Liver (tissue), 9 donors: ENCODE results near the gene STAT3. TPM values are rescaled to one million over a fixed set of nuclear protein-coding genes. Genes with fewer than 3 reads are reported as not detected.

Experiments used
- DNase-seq: peaks from one replicate; pipeline ENCODE4 v3.0.0-alpha.2; 2017; ENCODE audit warnings: low spot score
- H3K27ac ChIP-seq, 2 donors: one replicate each; pipeline ENCODE4 v1.7.0; 2013; ENCODE audit warnings: inconsistent platforms in 2 of 2, low read length in 2 of 2, control low read depth in 1 of 2, low read depth in 1 of 2, mild to moderate bottlenecking in 1 of 2
- H3K27me3 ChIP-seq, 4 donors: one replicate each; pipeline versions ENCODE4 v1.6.1 to v1.7.0; 2013; ENCODE audit warnings: low read length in 3 of 4, inconsistent platforms in 1 of 4, mild to moderate bottlenecking in 1 of 4, moderate library complexity in 1 of 4; ENCODE audit not compliant: control insufficient read depth in 4 of 4, insufficient read depth in 4 of 4
- H3K36me3 ChIP-seq, 4 donors: one replicate each; pipeline versions ENCODE4 v1.6.1 to v1.7.0; 2013; ENCODE audit warnings: low read length in 3 of 4, mild to moderate bottlenecking in 3 of 4, low read depth in 1 of 4, moderate library complexity in 1 of 4; ENCODE audit not compliant: control insufficient read depth in 4 of 4, insufficient read depth in 3 of 4
- H3K4me1 ChIP-seq, 4 donors: one replicate each; pipeline versions ENCODE4 v1.6.1 to v1.7.0; 2013; ENCODE audit warnings: low read length in 3 of 4, mild to moderate bottlenecking in 3 of 4, moderate library complexity in 1 of 4; ENCODE audit not compliant: control insufficient read depth in 4 of 4, insufficient read depth in 4 of 4
- H3K4me3 ChIP-seq, 3 donors: one replicate each; pipeline versions ENCODE4 v1.6.1 to v1.7.0; 2013; ENCODE audit warnings: low read length in 3 of 3, control low read depth in 1 of 3, low read depth in 1 of 3, mild to moderate bottlenecking in 1 of 3
- H3K9ac ChIP-seq, 2 donors: one replicate each; pipeline ENCODE4 v1.7.0; 2013; ENCODE audit warnings: low read length in 2 of 2, mild to moderate bottlenecking in 2 of 2, moderate library complexity in 2 of 2, control low read depth in 1 of 2, low read depth in 1 of 2
- H3K9me3 ChIP-seq, 4 donors: one replicate each; pipeline versions ENCODE4 v1.6.1 to v1.7.0; 2013; ENCODE audit warnings: low read length in 3 of 4; ENCODE audit not compliant: control insufficient read depth in 4 of 4
- CTCF ChIP-seq: fragments of 150-350 bp; IDR thresholded peaks from 2 replicates; pipeline ENCODE4 v1.5.1; 2017; ENCODE audit warnings: improper control_type of control experiment, low read depth, low read length; ENCODE audit not compliant: missing input control
- EGR1 ChIP-seq, 2 donors: IDR thresholded peaks; 2 replicates each; pipeline ENCODE4 v1.6.1; 2016 to 2018; ENCODE audit warnings: antibody characterized with exemption in 2 of 2, low read depth in 2 of 2
- FOXA1 ChIP-seq: IDR thresholded peaks from 2 replicates; pipeline ENCODE4 v1.6.1; 2016; ENCODE audit warnings: antibody characterized with exemption
- FOXA2 ChIP-seq: IDR thresholded peaks from 2 replicates; pipeline ENCODE4 v1.6.1; 2016; ENCODE audit warnings: antibody characterized with exemption
- GABPA ChIP-seq, 2 donors: IDR thresholded peaks in 1 of 2; conservative IDR thresholded peaks in 1 of 2; 2 replicates each; pipeline ENCODE4 v1.6.1; 2016; ENCODE audit warnings: antibody characterized with exemption in 2 of 2, mild to moderate bottlenecking in 1 of 2, moderate library complexity in 1 of 2
- HNF4A ChIP-seq, 2 donors: conservative IDR thresholded peaks; 2 replicates each; pipeline ENCODE4 v1.6.1; 2016; ENCODE audit warnings: antibody characterized with exemption in 2 of 2, mild to moderate bottlenecking in 2 of 2
- HNF4G ChIP-seq: IDR thresholded peaks from 2 replicates; pipeline ENCODE4 v1.6.1; 2016; ENCODE audit warnings: antibody characterized with exemption
- JUND ChIP-seq, 2 donors: IDR thresholded peaks; 2 replicates each; pipeline ENCODE4 v1.6.1; 2016; ENCODE audit warnings: antibody characterized with exemption in 2 of 2
- MAX ChIP-seq: IDR thresholded peaks from 2 replicates; pipeline ENCODE4 v1.6.1; 2016; ENCODE audit warnings: antibody characterized with exemption
- NR2F2 ChIP-seq: IDR thresholded peaks from 2 replicates; pipeline ENCODE4 v1.6.1; 2016; ENCODE audit warnings: antibody characterized with exemption
- RAD21 ChIP-seq, 2 donors: IDR thresholded peaks; 2 replicates each; pipeline ENCODE4 v1.6.1; 2016; ENCODE audit warnings: antibody characterized with exemption in 2 of 2, mild to moderate bottlenecking in 2 of 2
- RXRA ChIP-seq, 2 donors: IDR thresholded peaks; 2 replicates each; pipeline ENCODE4 v1.6.1; 2017 to 2018; ENCODE audit warnings: antibody characterized with exemption in 2 of 2, mild to moderate bottlenecking in 1 of 2
- SP1 ChIP-seq: IDR thresholded peaks from 2 replicates; pipeline ENCODE4 v1.6.1; 2018; ENCODE audit warnings: antibody characterized with exemption, mild to moderate bottlenecking
- TAF1 ChIP-seq: conservative IDR thresholded peaks from 2 replicates; pipeline ENCODE4 v1.6.1; 2016; ENCODE audit warnings: antibody characterized with exemption, mild to moderate bottlenecking
- YY1 ChIP-seq: IDR thresholded peaks from 2 replicates; pipeline ENCODE4 v1.6.1; 2016; ENCODE audit warnings: antibody characterized with exemption, mild to moderate bottlenecking
- WGBS: extraction: QIAGEN DNeasy Blood & Tissue Kit; methylation state at CpG from one replicate; pipeline ENCODE4 v1.1.7; 2013; 5-methylcytosine and 5-hydroxymethylcytosine counted together
- polyA plus RNA-seq, 2 donors: library from polyadenylated mRNA; stranded (reverse) in 1 of 2; unstranded in 1 of 2; fragments of 200-250 nt in 1 of 2; fragments of >200 nt in 1 of 2; fragmentation: Nextera tagmentation in 1 of 2; extraction: Ambion mirVana in 1 of 2; gene quantifications; one replicate each; pipeline versions ENCODE4 v1.2.1 to v1.2.3, GENCODE V29; 2013 to 2015
- total RNA-seq, 2 donors: library from RNA; depleted of rRNA; stranded (reverse); fragments of >200 nt; gene quantifications; one replicate each; pipeline ENCODE4 v1.2.3, GENCODE V29; 2014
- TF ChIP-seq, protein P1 (sequence below): IDR thresholded peaks from 2 replicates; pipeline ENCODE4 v1.6.1; 2016; ENCODE audit warnings: antibody characterized with exemption
- donor health status: healthy.
- donor health status: healthy.
- donor health status: healthy.
- donor health status: healthy.
- donor health status: healthy.

Gene STAT3
- total and polyA plus RNA-seq, 4 donors: 68.7 to 301 (median 114) TPM

DNA sequence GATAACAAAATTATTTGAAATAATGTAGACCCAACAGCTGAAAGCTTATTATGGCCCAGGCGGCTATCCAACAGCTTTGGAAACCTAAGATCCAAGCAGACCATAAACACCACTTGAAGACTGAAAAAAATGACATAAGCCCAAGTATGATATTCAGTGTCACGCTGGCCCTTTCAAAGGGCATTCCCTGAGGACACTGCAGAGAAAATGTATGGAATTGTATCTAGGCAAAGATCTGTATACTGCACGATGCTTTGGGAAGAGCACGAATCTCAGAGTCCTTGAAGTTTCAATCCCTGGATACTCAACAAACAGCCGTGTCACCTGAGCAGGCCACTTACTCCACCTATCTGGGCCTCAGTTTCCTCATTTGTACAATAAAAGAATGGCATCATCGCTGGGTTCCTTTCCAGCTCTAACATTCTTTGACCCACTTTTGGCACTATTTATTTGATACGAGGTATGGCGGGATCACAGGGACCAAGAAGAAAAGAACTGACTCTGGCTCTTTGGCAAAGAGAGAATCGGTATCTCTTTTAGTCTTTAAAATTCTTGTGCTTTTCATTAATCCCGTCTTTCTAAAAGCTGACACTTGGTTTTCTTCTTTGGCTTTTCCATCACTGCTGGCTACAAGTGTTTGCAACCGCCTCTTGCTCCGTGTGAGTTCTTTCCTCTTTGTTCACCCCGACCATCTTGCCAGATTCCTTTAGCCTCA is 113.3 kb downstream of the STAT3 start (continued):
- TF ChIP-seq EGR1 (IDR thresholded peaks at IDR 0.05; ENCODE audit: low read depth in 2 of 2) (no peak), HNF4G (no peak), YY1 (no peak), FOXA2 (no peak), HNF4A (conservative IDR thresholded peaks at IDR 0.05) (no peak), RXRA (IDR thresholded peaks at IDR 0.05) (no peak), SP1 (no peak), FOXA1 (no peak), NR2F2 (no peak)

DNA sequence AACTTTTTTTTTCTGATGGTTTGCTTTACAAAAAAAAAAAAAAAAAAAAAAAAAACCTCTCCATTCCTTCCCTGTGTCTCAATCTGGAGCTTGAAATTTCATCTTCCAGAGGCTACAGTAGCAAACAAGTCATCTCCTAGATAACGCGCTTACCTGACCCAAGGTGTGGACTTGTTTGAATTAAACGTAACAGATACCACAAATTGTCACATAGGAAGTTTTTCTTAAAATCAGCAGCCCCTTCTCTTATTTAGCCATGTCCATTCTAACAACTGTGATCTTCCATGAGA is 114.0 kb downstream of the STAT3 start:
- Histone ChIP-seq H3K27me3 (no peaks in the 10 kb centered on the region), H3K9me3 (no peaks in the 10 kb centered on the region), H3K9ac (peak overlapping the region in 1 of 2 donors; percentile 11), H3K36me3 (no peaks in the 10 kb centered on the region), H3K4me1 (peaks cover 7 to 40% (median 19%) of the 10 kb centered on the region in 4 donors), H3K27ac (no peak overlapping the region), H3K4me3 (no peak overlapping the region)
- 64% methylated on average over 3 of the region's 3 CpGs for WGBS
- TF ChIP-seq, protein P1, sequence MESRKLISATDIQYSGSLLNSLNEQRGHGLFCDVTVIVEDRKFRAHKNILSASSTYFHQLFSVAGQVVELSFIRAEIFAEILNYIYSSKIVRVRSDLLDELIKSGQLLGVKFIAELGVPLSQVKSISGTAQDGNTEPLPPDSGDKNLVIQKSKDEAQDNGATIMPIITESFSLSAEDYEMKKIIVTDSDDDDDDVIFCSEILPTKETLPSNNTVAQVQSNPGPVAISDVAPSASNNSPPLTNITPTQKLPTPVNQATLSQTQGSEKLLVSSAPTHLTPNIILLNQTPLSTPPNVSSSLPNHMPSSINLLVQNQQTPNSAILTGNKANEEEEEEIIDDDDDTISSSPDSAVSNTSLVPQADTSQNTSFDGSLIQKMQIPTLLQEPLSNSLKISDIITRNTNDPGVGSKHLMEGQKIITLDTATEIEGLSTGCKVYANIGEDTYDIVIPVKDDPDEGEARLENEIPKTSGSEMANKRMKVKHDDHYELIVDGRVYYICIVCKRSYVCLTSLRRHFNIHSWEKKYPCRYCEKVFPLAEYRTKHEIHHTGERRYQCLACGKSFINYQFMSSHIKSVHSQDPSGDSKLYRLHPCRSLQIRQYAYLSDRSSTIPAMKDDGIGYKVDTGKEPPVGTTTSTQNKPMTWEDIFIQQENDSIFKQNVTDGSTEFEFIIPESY: no peak
- no peak for DNase-seq

DNA sequence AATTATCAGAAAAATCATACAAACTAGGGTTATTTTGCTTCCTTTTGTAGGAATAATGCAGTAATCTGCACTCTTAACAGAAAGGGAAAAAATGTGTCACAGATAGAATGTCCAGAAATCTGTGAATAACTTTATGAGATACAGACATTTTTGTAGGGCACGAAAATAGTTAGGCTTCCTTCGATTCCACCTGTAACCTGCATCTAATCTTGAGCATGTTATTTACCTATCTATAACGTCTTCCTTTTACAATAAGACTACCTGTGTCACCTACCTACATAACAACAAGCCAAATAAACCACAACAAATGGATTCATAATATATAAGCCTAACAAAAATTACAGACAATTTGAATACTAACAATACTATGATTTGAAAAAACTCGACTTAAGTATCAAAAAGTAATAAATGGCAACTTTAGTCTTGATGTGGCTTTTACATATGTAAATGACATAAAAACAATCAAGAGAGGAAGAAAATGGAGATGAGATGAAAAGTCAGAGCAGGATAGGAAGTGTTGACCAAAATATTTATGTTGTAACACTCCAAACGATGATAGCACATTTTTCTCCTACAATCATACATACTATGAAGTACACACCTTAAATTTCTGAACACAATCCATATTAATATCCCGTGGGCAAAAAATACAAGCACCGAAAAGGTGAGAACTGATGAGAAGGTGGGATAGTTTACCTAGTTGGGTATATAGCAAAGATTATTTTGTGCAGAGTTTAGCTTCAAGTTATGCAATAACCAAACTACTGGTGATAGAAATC is 114.6 kb downstream of the STAT3 start:
- no peaks in the 10 kb centered on the region for H3K27me3 ChIP-seq
- no peak overlapping the region for H3K4me3 ChIP-seq
- TF ChIP-seq JUND (IDR thresholded peaks at IDR 0.05) (peak in 1 of 2 donors; percentile 9), FOXA2 (no peak)
- no peaks in the 10 kb centered on the region for H3K36me3 ChIP-seq
- peak overlapping the region in 1 of 2 donors; percentile 17 for H3K9ac ChIP-seq
- DNase-seq: no peak
- peak overlapping the region; percentile 28 to 31 for H3K27ac ChIP-seq
- H3K4me1 ChIP-seq: peaks cover 7 to 42% (median 19%) of the 10 kb centered on the region in 4 donors
- no peaks in the 10 kb centered on the region for H3K9me3 ChIP-seq
- WGBS: 53% methylated on average over 7 of the region's 7 CpGs

- Histone ChIP-seq H3K27ac (no peak overlapping the region), H3K27me3 (no peaks in the 10 kb centered on the region)
- TF ChIP-seq RXRA (IDR thresholded peaks at IDR 0.05) (no peak), MAX (no peak), TAF1 (no peak), CTCF (no peak), FOXA2 (no peak), FOXA1 (no peak), RAD21 (IDR thresholded peaks at IDR 0.05) (no peak), GABPA (IDR thresholded peaks at IDR 0.05 in 1 of 2, conservative IDR thresholded peaks at IDR 0.05 in 1 of 2) (no peak)
- TF ChIP-seq, protein P1: no peak
Measured at GRCh38 chr17:42272162-42272907, 115.9 kb downstream of the STAT3 start.

More at GRCh38 chr17:42272162-42272907, 115.9 kb downstream of the STAT3 start:
- H3K9ac ChIP-seq: no peak overlapping the region
- peaks cover 6 to 46% (median 22%) of the 10 kb centered on the region in 4 donors for H3K4me1 ChIP-seq
- 77% methylated on average over 7 of the region's 7 CpGs for WGBS
- H3K9me3 ChIP-seq: no peaks in the 10 kb centered on the region
- DNase-seq: no peak
- no peaks in the 10 kb centered on the region for H3K36me3 ChIP-seq
- H3K4me3 ChIP-seq: no peak overlapping the region
